Karpas-422 (cell line): ENCODE data around the gene PSMD9. TPM values are rescaled to one million over a fixed set of nuclear protein-coding genes. Genes with fewer than 3 reads are reported as not detected.
"Not testable (repeated sequence)": the region's sequence is repeated elsewhere in the genome, so short reads cannot be mapped to it uniquely, and the experiment has no call there.

Experiments used
- DNase-seq: peaks from one replicate; pipeline ENCODE4 v3.0.0-alpha.2; 2015
- H2AFZ ChIP-seq: fragments of 200-600 bp; sonication (generic); 2 replicates; pipeline ENCODE4 v1.6.1; 2014; ENCODE audit warnings: antibody characterized with exemption, low read length, mixed read lengths
- H3K27ac ChIP-seq: fragments of 200-600 bp; sonication (generic); 2 replicates; pipeline ENCODE4 v1.5.1; 2014; ENCODE audit warnings: mild to moderate bottlenecking, low read length, moderate library complexity
- H3K27me3 ChIP-seq: fragments of 200-600 bp; sonication (generic); 2 replicates; pipeline ENCODE4 v1.6.1; 2014; ENCODE audit warnings: low read length, mixed read lengths
- H3K36me3 ChIP-seq: fragments of 200-600 bp; sonication (generic); 2 replicates; pipeline ENCODE4 v1.6.1; 2014; ENCODE audit warnings: low read length, mixed read lengths; ENCODE audit not compliant: insufficient read depth
- H3K4me1 ChIP-seq: fragments of 200-600 bp; sonication (generic); 2 replicates; pipeline ENCODE4 v1.6.1; 2014; ENCODE audit warnings: mild to moderate bottlenecking, low read length, mixed read lengths
- H3K4me2 ChIP-seq: fragments of 200-600 bp; sonication (generic); 2 replicates; pipeline ENCODE4 v1.6.1; 2014; ENCODE audit warnings: low read length, low read depth, mild to moderate bottlenecking; ENCODE audit not compliant: poor library complexity, severe bottlenecking
- H3K4me3 ChIP-seq: fragments of 200-600 bp; sonication (generic); 2 replicates; pipeline ENCODE4 v1.5.1; 2014; ENCODE audit warnings: mild to moderate bottlenecking, antibody characterized with exemption, low read length, mixed read lengths
- H3K79me2 ChIP-seq: fragments of 200-600 bp; sonication (generic); 2 replicates; pipeline ENCODE4 v1.6.1; 2014; ENCODE audit warnings: mild to moderate bottlenecking, low read length, mixed read lengths
- H3K9ac ChIP-seq: fragments of 200-600 bp; sonication (generic); 2 replicates; pipeline ENCODE4 v1.6.0; 2014; ENCODE audit warnings: low read length
- H3K9me2 ChIP-seq: fragments of 200-600 bp; sonication (generic), shearing (Covaris generic); replicated peaks from 2 replicates; pipeline ENCODE4 v1.6.0; 2014; ENCODE audit warnings: mild to moderate bottlenecking, low read length, moderate library complexity; ENCODE audit not compliant: insufficient read depth
- H3K9me3 ChIP-seq: fragments of 300-700, 200-600 bp; sonication (generic); 2 replicates; pipeline ENCODE4 v1.6.1; 2014; ENCODE audit warnings: low read length, mixed read lengths
- H4K20me1 ChIP-seq: fragments of 200-600 bp; sonication (generic); 2 replicates; pipeline ENCODE4 v1.6.1; 2014; ENCODE audit warnings: mild to moderate bottlenecking, antibody characterized with exemption, low read length, low read depth; ENCODE audit not compliant: insufficient read depth
- total RNA-seq: library from RNA; depleted of rRNA; stranded (reverse); fragments of >200 nt; shearing (Covaris generic); gene quantifications from 2 replicates; pipeline ENCODE4 v1.2.3, GENCODE V29; 2014; ENCODE audit warnings: low replicate concordance

Gene PSMD9
- total RNA-seq, 1 experiment from 2014 or later = 70.6 TPM

- DNase-seq = no peak
- peak overlapping the region; percentile 29; the same call in 1 of the 2 replicates for H3K9ac ChIP-seq
- peaks cover 42% of the 10 kb centered on the region for H3K4me1 ChIP-seq
- no peaks in the 10 kb centered on the region for H3K9me2 ChIP-seq
- H3K36me3 ChIP-seq = peaks cover 5% of the 10 kb centered on the region; the same call in 1 of the 2 replicates
- H2AFZ ChIP-seq = no peak overlapping the region
- no peaks in the 10 kb centered on the region for H3K27me3 ChIP-seq
- H3K4me3 ChIP-seq = no peak overlapping the region
- H4K20me1 ChIP-seq = no peaks in the 10 kb centered on the region
- H3K79me2 ChIP-seq = peaks cover 8% of the 10 kb centered on the region
- no peaks in the 10 kb centered on the region for H3K9me3 ChIP-seq
- peak overlapping the region; percentile 78 for H3K27ac ChIP-seq
- H3K4me2 ChIP-seq = no peak overlapping the region
Observed at GRCh38 chr12:121921066-121921465, 32.5 kb downstream of the PSMD9 start.

GRCh38 chr12:121925358-121925695 lies 36.7 kb downstream of the PSMD9 start:
- Histone ChIP-seq H3K9me2 (no peaks in the 10 kb centered on the region), H3K9ac (no peak overlapping the region), H3K4me2 (no peak overlapping the region), H4K20me1 (no peaks in the 10 kb centered on the region), H3K9me3 (no peaks in the 10 kb centered on the region), H3K79me2 (no peaks in the 10 kb centered on the region), H3K27me3 (no peaks in the 10 kb centered on the region), H3K27ac (no peak overlapping the region), H2AFZ (no peak overlapping the region), H3K4me3 (no peak overlapping the region), H3K4me1 (peaks cover 26% of the 10 kb centered on the region), H3K36me3 (0 out of 2 replicates have a peak, but pooled peaks cover 2% of the 10 kb centered on the region)
- DNase-seq = no peak

GRCh38 chr12:121926874-121927706 lies 38.5 kb downstream of the PSMD9 start:
- DNase-seq = peak; percentile 86
- Histone ChIP-seq H3K27ac (peak overlapping the region; percentile 92), H3K9me2 (no peaks in the 10 kb centered on the region), H3K4me2 (peak overlapping the region; percentile 69), H3K9me3 (no peaks in the 10 kb centered on the region), H3K9ac (peak overlapping the region; percentile 59), H3K27me3 (no peaks in the 10 kb centered on the region), H3K36me3 (peaks cover 7% of the 10 kb centered on the region; the same call in 1 of the 2 replicates), H2AFZ (peak overlapping the region; percentile 17; the same call in 1 of the 2 replicates), H3K4me1 (peaks cover 20% of the 10 kb centered on the region), H3K79me2 (no peaks in the 10 kb centered on the region), H4K20me1 (no peaks in the 10 kb centered on the region), H3K4me3 (peak overlapping the region; percentile 46)

GRCh38 chr12:121927813-121928212 lies 39.2 kb downstream of the PSMD9 start:
- Histone ChIP-seq H4K20me1 (no peaks in the 10 kb centered on the region), H3K27me3 (no peaks in the 10 kb centered on the region), H3K9ac (peak overlapping the region; percentile 59), H3K79me2 (no peaks in the 10 kb centered on the region), H3K4me3 (peak overlapping the region; percentile 46), H3K9me2 (no peaks in the 10 kb centered on the region), H3K4me1 (peaks cover 20% of the 10 kb centered on the region), H2AFZ (peak overlapping the region; percentile 17; the same call in 1 of the 2 replicates), H3K27ac (peak overlapping the region; percentile 92), H3K36me3 (peaks cover 7% of the 10 kb centered on the region; the same call in 1 of the 2 replicates), H3K9me3 (no peaks in the 10 kb centered on the region), H3K4me2 (peak overlapping the region; percentile 69)
- DNase-seq = peak; percentile 54

GRCh38 chr12:121929545-121929944 lies 41.0 kb downstream of the PSMD9 start:
- not testable (repeated sequence) for H3K9me2 ChIP-seq, H3K4me3 ChIP-seq, H2AFZ ChIP-seq, H3K36me3 ChIP-seq, H3K4me2 ChIP-seq, H3K9me3 ChIP-seq, H3K9ac ChIP-seq, H3K27ac ChIP-seq, DNase-seq, H4K20me1 ChIP-seq, H3K27me3 ChIP-seq, H3K79me2 ChIP-seq
- H3K4me1 ChIP-seq = peaks cover 20% of the 10 kb centered on the region

- Histone ChIP-seq H3K79me2 (no peaks in the 10 kb centered on the region), H3K27me3 (no peaks in the 10 kb centered on the region), H3K9me3 (no peaks in the 10 kb centered on the region), H2AFZ (no peak overlapping the region), H3K36me3 (peaks cover 14% of the 10 kb centered on the region; the same call in 1 of the 2 replicates), H4K20me1 (no peaks in the 10 kb centered on the region), H3K9me2 (no peaks in the 10 kb centered on the region), H3K4me3 (no peak overlapping the region), H3K9ac (no peak overlapping the region), H3K4me2 (no peak overlapping the region), H3K4me1 (peaks cover 20% of the 10 kb centered on the region), H3K27ac (no peak overlapping the region)
- DNase-seq = no peak
Observed at GRCh38 chr12:121930862-121931261, 42.3 kb downstream of the PSMD9 start.

- no peaks in the 10 kb centered on the region for H3K27me3 ChIP-seq
- no peak overlapping the region for H2AFZ ChIP-seq
- peaks cover 22% of the 10 kb centered on the region for H3K36me3 ChIP-seq
- no peaks in the 10 kb centered on the region for H3K9me3 ChIP-seq
- H3K79me2 ChIP-seq = no peaks in the 10 kb centered on the region
- H3K9ac ChIP-seq = no peak overlapping the region
- no peak overlapping the region for H3K4me3 ChIP-seq
- H3K4me1 ChIP-seq = peaks cover 12% of the 10 kb centered on the region
- DNase-seq = no peak
- no peak overlapping the region for H3K27ac ChIP-seq
- no peaks in the 10 kb centered on the region for H3K9me2 ChIP-seq
- no peaks in the 10 kb centered on the region for H4K20me1 ChIP-seq
- no peak overlapping the region for H3K4me2 ChIP-seq
Observed at GRCh38 chr12:121932176-121932536, 43.6 kb downstream of the PSMD9 start.

- H3K9me2 ChIP-seq = no peaks in the 10 kb centered on the region
- no peaks in the 10 kb centered on the region for H3K79me2 ChIP-seq
- H3K4me2 ChIP-seq = no peak overlapping the region
- peaks cover 4% of the 10 kb centered on the region for H3K4me1 ChIP-seq
- no peak overlapping the region for H3K9ac ChIP-seq
- H3K27me3 ChIP-seq = no peaks in the 10 kb centered on the region
- no peak overlapping the region for H3K4me3 ChIP-seq
- H4K20me1 ChIP-seq = no peaks in the 10 kb centered on the region
- H3K36me3 ChIP-seq = peaks cover 30% of the 10 kb centered on the region
- no peak overlapping the region for H2AFZ ChIP-seq
- no peak for DNase-seq
- no peak overlapping the region for H3K27ac ChIP-seq
- no peaks in the 10 kb centered on the region for H3K9me3 ChIP-seq
Observed at GRCh38 chr12:121932914-121933521, 44.4 kb downstream of the PSMD9 start.
